Measurements from ENCODE around the gene DNM3. TPM values are rescaled to one million over a fixed set of nuclear protein-coding genes. Genes with fewer than 3 reads are reported as not detected.

DNM3 gene
- total and polyA plus RNA-seq, 2 of the 8 experiments (the other 6 are each of a cell fraction or from before 2014, with no cell fraction given): 2.0 to 8.5 TPM

- Histone ChIP-seq H3K14ac (ENCODE audit: insufficient read length) (no peak overlapping the region), H4K20me1 (replicated peaks in 1 of 2; ENCODE audit: control insufficient read depth in 1 of 2, insufficient read depth in 2 of 2, low read length in 2 of 2) (no peaks in the 10 kb centered on the region), H3K4me2 (ENCODE audit: insufficient read depth in 1 of 2, low read depth in 2 of 2, low read length in 2 of 2) (no peak overlapping the region), H4K5ac (ENCODE audit: insufficient read length, low read depth, low read length) (no peak overlapping the region), H2BK12ac (ENCODE audit: low read depth, low read length) (no peak overlapping the region), H3K27me3 (replicated peaks in 1 of 4; ENCODE audit: control insufficient read depth in 3 of 4, extremely low read depth in 1 of 4, insufficient read depth in 3 of 4, low read length in 3 of 4) (no peaks in the 10 kb centered on the region), H3K18ac (ENCODE audit: extremely low read depth, low read length) (no peak overlapping the region), H2BK15ac (ENCODE audit: low read length) (no peak overlapping the region), H4K8ac (ENCODE audit: extremely low read depth, insufficient read depth, low read length) (no peak overlapping the region), H2AK5ac (ENCODE audit: low read depth, low read length) (no peak overlapping the region), H3K4ac (replicated peaks; ENCODE audit: insufficient read length, low read depth, low read length) (no peak overlapping the region), H2AFZ (ENCODE audit: low read length) (no peak overlapping the region), H3K56ac (replicated peaks; ENCODE audit: insufficient read length, low read depth, low read length) (no peak overlapping the region), H3K36me3 (ENCODE audit: control insufficient read depth in 2 of 4, insufficient read depth in 4 of 4, low read length in 3 of 4) (no peaks in the 10 kb centered on the region; a peak in 1 of 8 replicates), H3K4me1 (replicated peaks in 1 of 4; ENCODE audit: control insufficient read depth in 3 of 4, insufficient read depth in 4 of 4, low read length in 3 of 4) (no peaks in the 10 kb centered on the region), H3K27ac (ENCODE audit: low read depth, low read length) (no peak overlapping the region), H3K4me3 (ENCODE audit: extremely low read depth in 1 of 4, insufficient read depth in 2 of 4, low read depth in 3 of 4, low read length in 4 of 4) (no peak overlapping the region), H2BK120ac (replicated peaks; ENCODE audit: low read depth, low read length) (no peak overlapping the region), H3K9ac (replicated peaks in 1 of 4; ENCODE audit: extremely low read depth in 1 of 4, low read depth in 3 of 4, low read length in 3 of 4) (no peak overlapping the region), H4K91ac (replicated peaks; ENCODE audit: insufficient read length, low read length) (no peak overlapping the region), H3K23me2 (ENCODE audit: low read depth, low read length) (no peaks in the 10 kb centered on the region), H2BK5ac (ENCODE audit: low read depth, low read length) (no peak overlapping the region), H3K23ac (ENCODE audit: insufficient read length) (no peak overlapping the region), H2BK20ac (ENCODE audit: low read length) (no peak overlapping the region), H3K79me1 (ENCODE audit: low read depth, low read length) (no peaks in the 10 kb centered on the region; the same call in 1 of the 2 replicates), H3K79me2 (ENCODE audit: control insufficient read depth in 1 of 2, insufficient read depth in 2 of 2, low read length in 2 of 2) (no peaks in the 10 kb centered on the region), H3K9me3 (ENCODE audit: insufficient read depth in 2 of 2, low read depth in 1 of 2, low read length in 1 of 2) (no peaks in the 10 kb centered on the region)
- DNase-seq (ENCODE audit: low read depth in 1 of 2, low spot score in 2 of 2) (no peak), FAIRE-seq (no peak)
- TF ChIP-seq E2F6 (IDR thresholded peaks at IDR 0.05): no peak
- TF ChIP-seq NRF1 (IDR thresholded peaks at IDR 0.05; ENCODE audit: low read depth, low read length): no peak
- TF ChIP-seq POLR2AphosphoS5 (IDR thresholded peaks at IDR 0.05; ENCODE audit: low read depth, low read length): no peak
- TF ChIP-seq BRCA1 (IDR thresholded peaks at IDR 0.05; ENCODE audit: low read depth, low read length): no peak
- no peak for TF ChIP-seq TBP (IDR thresholded peaks at IDR 0.05; ENCODE audit: low read depth, low read length)
- no peak for TF ChIP-seq TAF1 (IDR thresholded peaks at IDR 0.05; ENCODE audit: low read depth, low read length)
- ChIA-PET POLR2A (ENCODE audit: partially characterized antibody) (interaction anchor here (0.6 kb wide), 1 partner anchor 382 kb away, joined by 3 read pairs; no protein-coding TSS in a partner anchor), CTCF (ENCODE audit: partially characterized antibody) (interaction anchor here (0.9 to 1.7 kb wide), 7 partner anchors 10 to 355 kb away, joined by 3 to 11 read pairs (median 4); no protein-coding TSS in a partner anchor)
These were observed 202.6 kb downstream of the DNM3 start for GRCh38 chr1:172043900-172044299.

All from H1 (cell line).